CD4-positive, alpha-beta memory T cell (primary cell): ENCODE results near the gene ERC2. TPM values are rescaled to one million over a fixed set of nuclear protein-coding genes. Genes with fewer than 3 reads are reported as not detected.

Source experiments
- CTCF ChIA-PET: fragments of 350-600 bp; sonication (Branson Sonifier 250); formaldehyde crosslinking; loops from one replicate; lab custom pipeline; 2021; ENCODE audit warnings: inconsistent platforms; ENCODE audit not compliant: partially characterized antibody; lab: Charles Lee
- POLR2A ChIA-PET: fragments of 350-600 bp; sonication (Branson Sonifier 250); formaldehyde crosslinking; loops from one replicate; lab custom pipeline; 2021; ENCODE audit not compliant: partially characterized antibody; lab: Charles Lee
- DNase-seq, 5 donors: peaks; one replicate each; pipeline versions ENCODE4 v3.0.0 to v3.0.0-alpha.2; 2020 to 2022; ENCODE audit warnings: mixed read lengths in 1 of 5
- H3K27ac ChIP-seq: one replicate; pipeline ENCODE4 v1.7.0; 2013; ENCODE audit warnings: low read depth, low read length
- H3K27me3 ChIP-seq: 2 replicates; pipeline ENCODE4 v1.7.0; 2013; ENCODE audit warnings: mild to moderate bottlenecking, low read length, moderate library complexity; ENCODE audit not compliant: insufficient read depth
- H3K36me3 ChIP-seq: 2 replicates; pipeline ENCODE4 v1.7.0; 2013; ENCODE audit warnings: mild to moderate bottlenecking, low read length, moderate library complexity; ENCODE audit not compliant: insufficient read depth
- H3K4me1 ChIP-seq: 2 replicates; pipeline ENCODE4 v1.7.0; 2013; ENCODE audit warnings: mild to moderate bottlenecking, low read length, moderate library complexity; ENCODE audit not compliant: insufficient read depth
- H3K4me3 ChIP-seq, 2 donors: one replicate each; pipeline ENCODE4 v1.7.0; 2013; ENCODE audit warnings: low read length in 2 of 2, mild to moderate bottlenecking in 1 of 2
- H3K9me3 ChIP-seq, 2 donors: one replicate each; pipeline ENCODE4 v1.7.0; 2013; ENCODE audit warnings: low read length in 2 of 2, control low read depth in 1 of 2; ENCODE audit not compliant: control insufficient read depth in 1 of 2
- H3K27ac Mint-ChIP-seq, 7 donors: one replicate each; pipeline ENCODE4 v1.8.0; 2020 to 2021; ENCODE audit warnings: mixed read lengths in 7 of 7, mild to moderate bottlenecking in 6 of 7, inconsistent platforms in 3 of 7, moderate library complexity in 3 of 7
- H3K27me3 Mint-ChIP-seq, 2 donors: one replicate each; pipeline ENCODE4 v1.8.0; 2020 to 2021; ENCODE audit warnings: mixed read lengths in 2 of 2
- H3K36me3 Mint-ChIP-seq, 2 donors: one replicate each; pipeline ENCODE4 v1.8.0; 2020 to 2021; ENCODE audit warnings: mixed read lengths in 2 of 2, inconsistent platforms in 1 of 2, mild to moderate bottlenecking in 1 of 2
- H3K4me1 Mint-ChIP-seq, 4 donors: one replicate each; pipeline ENCODE4 v1.8.0; 2020 to 2021; ENCODE audit warnings: mixed read lengths in 4 of 4, mild to moderate bottlenecking in 1 of 4
- H3K4me3 Mint-ChIP-seq, 8 donors: one replicate each; pipeline ENCODE4 v1.8.0; 2020 to 2021; ENCODE audit warnings: mixed read lengths in 8 of 8, mild to moderate bottlenecking in 7 of 8, moderate library complexity in 6 of 8, inconsistent platforms in 3 of 8
- H3K9me3 Mint-ChIP-seq, 8 donors: one replicate each; pipeline ENCODE4 v1.8.0; 2020 to 2021; ENCODE audit warnings: mixed read lengths in 8 of 8, mild to moderate bottlenecking in 5 of 8, inconsistent platforms in 3 of 8, moderate library complexity in 1 of 8
- intact Hi-C: fragments of 100-400 bp; cut with micrococcal nuclease; formaldehyde crosslinking; loops from one replicate; pipeline ENCODE4 v1.15.1; 2023
- polyA plus RNA-seq, 2 donors: library from polyadenylated mRNA; unstranded; fragments of 300-500 nt; fragmentation: Illumina TruSeq; gene quantifications; one replicate each; pipeline ENCODE4 v1.2.3, GENCODE V29; 2021
- total RNA-seq, 2 experiments: library from RNA; stranded (reverse); gene quantifications; one replicate each; pipeline ENCODE4 v1.2.3, GENCODE V29; 2021

ERC2 gene
- total and polyA plus RNA-seq, 4 experiments from 2014 or later: not detected

- Mint-ChIP-seq H3K36me3 (no peaks in the 10 kb centered on the region), H3K4me1 (peaks cover 0 to 2% (median 0%) of the 10 kb centered on the region in 4 donors), H3K27me3 (no peaks in the 10 kb centered on the region), H3K9me3 (peaks cover 0 to 3% (median under 1%) of the 10 kb centered on the region in 8 donors), H3K27ac (no peak overlapping the region), H3K4me3 (no peak overlapping the region)
- ChIA-PET POLR2A (no interaction called here), CTCF (no interaction called here)
- no peaks in the 10 kb centered on the region for H3K36me3 ChIP-seq
- H3K27ac ChIP-seq: no peak overlapping the region
- H3K9me3 ChIP-seq: no peaks in the 10 kb centered on the region
- intact Hi-C loops: no loop called here
- no peaks in the 10 kb centered on the region for H3K27me3 ChIP-seq
- no peak overlapping the region for H3K4me3 ChIP-seq
- no peak for DNase-seq
- H3K4me1 ChIP-seq: no peaks in the 10 kb centered on the region
Observed at GRCh38 chr3:55964491-55964985, 503.7 kb downstream of the ERC2 start.

- no peak for DNase-seq
- H3K4me3 Mint-ChIP-seq: no peak overlapping the region
- intact Hi-C loops: no loop called here
- Histone ChIP-seq H3K4me3 (no peak overlapping the region), H3K27ac (no peak overlapping the region), H3K4me1 (no peaks in the 10 kb centered on the region), H3K27me3 (no peaks in the 10 kb centered on the region), H3K9me3 (no peaks in the 10 kb centered on the region), H3K36me3 (no peaks in the 10 kb centered on the region)
- peaks cover 0 to 2% (median 0%) of the 10 kb centered on the region in 4 donors for H3K4me1 Mint-ChIP-seq
- POLR2A ChIA-PET: no interaction called here
- H3K36me3 Mint-ChIP-seq: no peaks in the 10 kb centered on the region
- H3K27ac Mint-ChIP-seq: no peak overlapping the region
- H3K27me3 Mint-ChIP-seq: no peaks in the 10 kb centered on the region
- CTCF ChIA-PET: no interaction called here
- H3K9me3 Mint-ChIP-seq: peaks cover 0 to 5% (median under 1%) of the 10 kb centered on the region in 8 donors
Observed at GRCh38 chr3:55963601-55964000, 504.7 kb downstream of the ERC2 start.

GRCh38 chr3:55959471-55960080, 508.7 kb downstream of the ERC2 start:
- ChIA-PET CTCF (no interaction called here), POLR2A (no interaction called here)
- H3K36me3 ChIP-seq: no peaks in the 10 kb centered on the region
- no peak overlapping the region for H3K27ac ChIP-seq
- H3K27me3 ChIP-seq: no peaks in the 10 kb centered on the region
- no peak overlapping the region for H3K27ac Mint-ChIP-seq
- no peaks in the 10 kb centered on the region for H3K36me3 Mint-ChIP-seq
- no peaks in the 10 kb centered on the region for H3K27me3 Mint-ChIP-seq
- H3K4me1 ChIP-seq: no peaks in the 10 kb centered on the region
- no peaks in the 10 kb centered on the region for H3K9me3 ChIP-seq
- peaks cover 0 to 2% (median 0%) of the 10 kb centered on the region in 4 donors for H3K4me1 Mint-ChIP-seq
- H3K4me3 ChIP-seq: no peak overlapping the region
- DNase-seq: no peak
- peaks cover 0 to 5% (median 0%) of the 10 kb centered on the region in 8 donors for H3K9me3 Mint-ChIP-seq
- H3K4me3 Mint-ChIP-seq: no peak overlapping the region
- intact Hi-C loops: no loop called here

GRCh38 chr3:55958605-55959004, 509.7 kb downstream of the ERC2 start:
- peaks cover 0 to 5% (median 0%) of the 10 kb centered on the region in 8 donors for H3K9me3 Mint-ChIP-seq
- no peak overlapping the region for H3K27ac Mint-ChIP-seq
- Histone ChIP-seq H3K4me1 (no peaks in the 10 kb centered on the region), H3K36me3 (no peaks in the 10 kb centered on the region), H3K27me3 (no peaks in the 10 kb centered on the region), H3K27ac (no peak overlapping the region), H3K4me3 (no peak overlapping the region), H3K9me3 (no peaks in the 10 kb centered on the region)
- peaks cover 0 to 2% (median 0%) of the 10 kb centered on the region in 4 donors for H3K4me1 Mint-ChIP-seq
- H3K36me3 Mint-ChIP-seq: no peaks in the 10 kb centered on the region
- ChIA-PET CTCF (no interaction called here), POLR2A (no interaction called here)
- intact Hi-C loops: no loop called here
- DNase-seq: no peak
- H3K4me3 Mint-ChIP-seq: no peak overlapping the region
- H3K27me3 Mint-ChIP-seq: no peaks in the 10 kb centered on the region

- Mint-ChIP-seq H3K9me3 (peaks cover 0 to 2% (median 0%) of the 10 kb centered on the region in 8 donors), H3K27me3 (no peaks in the 10 kb centered on the region), H3K4me3 (no peak overlapping the region), H3K4me1 (no peaks in the 10 kb centered on the region), H3K36me3 (no peaks in the 10 kb centered on the region), H3K27ac (no peak overlapping the region)
- no peaks in the 10 kb centered on the region for H3K9me3 ChIP-seq
- no peak overlapping the region for H3K4me3 ChIP-seq
- no peak overlapping the region for H3K27ac ChIP-seq
- H3K27me3 ChIP-seq: no peaks in the 10 kb centered on the region
- POLR2A ChIA-PET: no interaction called here
- no peaks in the 10 kb centered on the region for H3K36me3 ChIP-seq
- DNase-seq: no peak
- H3K4me1 ChIP-seq: no peaks in the 10 kb centered on the region
- intact Hi-C loops: no loop called here
- CTCF ChIA-PET: no interaction called here
Observed at GRCh38 chr3:55955891-55956477, 512.3 kb downstream of the ERC2 start.

GRCh38 chr3:55951388-55951787, 516.9 kb downstream of the ERC2 start:
- Mint-ChIP-seq H3K27me3 (no peaks in the 10 kb centered on the region), H3K27ac (no peak overlapping the region), H3K36me3 (no peaks in the 10 kb centered on the region), H3K9me3 (peaks cover 0 to 4% (median 0%) of the 10 kb centered on the region in 8 donors), H3K4me1 (no peaks in the 10 kb centered on the region), H3K4me3 (no peak overlapping the region)
- DNase-seq: no peak
- Histone ChIP-seq H3K36me3 (no peaks in the 10 kb centered on the region), H3K27ac (no peak overlapping the region), H3K27me3 (no peaks in the 10 kb centered on the region), H3K4me1 (no peaks in the 10 kb centered on the region), H3K9me3 (no peaks in the 10 kb centered on the region), H3K4me3 (no peak overlapping the region)
- ChIA-PET POLR2A (no interaction called here), CTCF (no interaction called here)
- intact Hi-C loops: no loop called here

- Histone ChIP-seq H3K4me3 (no peak overlapping the region), H3K36me3 (no peaks in the 10 kb centered on the region), H3K27me3 (no peaks in the 10 kb centered on the region), H3K9me3 (no peaks in the 10 kb centered on the region), H3K27ac (no peak overlapping the region), H3K4me1 (no peaks in the 10 kb centered on the region)
- H3K4me3 Mint-ChIP-seq: no peak overlapping the region
- H3K27me3 Mint-ChIP-seq: no peaks in the 10 kb centered on the region
- CTCF ChIA-PET: no interaction called here
- H3K36me3 Mint-ChIP-seq: no peaks in the 10 kb centered on the region
- H3K4me1 Mint-ChIP-seq: no peaks in the 10 kb centered on the region
- no peak for DNase-seq
- intact Hi-C loops: no loop called here
- no peak overlapping the region for H3K27ac Mint-ChIP-seq
- H3K9me3 Mint-ChIP-seq: peaks cover 0 to 4% (median under 1%) of the 10 kb centered on the region in 8 donors
- POLR2A ChIA-PET: no interaction called here
Observed at GRCh38 chr3:55947406-55947805, 520.9 kb downstream of the ERC2 start.
